Lung microvascular endothelial cell (primary cell): ENCODE results near the gene ODF4. TPM values are rescaled to one million over a fixed set of nuclear protein-coding genes. Genes with fewer than 3 reads are reported as not detected.
"Not testable (repeated sequence)": the region's sequence is repeated elsewhere in the genome, so short reads cannot be mapped to it uniquely, and the experiment has no call there.

Experiments
- DNase-seq, 2 donors: peaks; one replicate each; pipeline versions ENCODE4 v3.0.0 to v3.0.0-alpha.2; 2010; ENCODE audit warnings: low read depth in 2 of 2
- total RNA-seq: library from RNA; depleted of rRNA; stranded (reverse); fragments of >200 nt; gene quantifications from 2 replicates; pipeline ENCODE4 v1.2.1, GENCODE V29; 2014

ODF4 gene
- total RNA-seq, 1 donor from 2014 or later = not detected

DNA sequence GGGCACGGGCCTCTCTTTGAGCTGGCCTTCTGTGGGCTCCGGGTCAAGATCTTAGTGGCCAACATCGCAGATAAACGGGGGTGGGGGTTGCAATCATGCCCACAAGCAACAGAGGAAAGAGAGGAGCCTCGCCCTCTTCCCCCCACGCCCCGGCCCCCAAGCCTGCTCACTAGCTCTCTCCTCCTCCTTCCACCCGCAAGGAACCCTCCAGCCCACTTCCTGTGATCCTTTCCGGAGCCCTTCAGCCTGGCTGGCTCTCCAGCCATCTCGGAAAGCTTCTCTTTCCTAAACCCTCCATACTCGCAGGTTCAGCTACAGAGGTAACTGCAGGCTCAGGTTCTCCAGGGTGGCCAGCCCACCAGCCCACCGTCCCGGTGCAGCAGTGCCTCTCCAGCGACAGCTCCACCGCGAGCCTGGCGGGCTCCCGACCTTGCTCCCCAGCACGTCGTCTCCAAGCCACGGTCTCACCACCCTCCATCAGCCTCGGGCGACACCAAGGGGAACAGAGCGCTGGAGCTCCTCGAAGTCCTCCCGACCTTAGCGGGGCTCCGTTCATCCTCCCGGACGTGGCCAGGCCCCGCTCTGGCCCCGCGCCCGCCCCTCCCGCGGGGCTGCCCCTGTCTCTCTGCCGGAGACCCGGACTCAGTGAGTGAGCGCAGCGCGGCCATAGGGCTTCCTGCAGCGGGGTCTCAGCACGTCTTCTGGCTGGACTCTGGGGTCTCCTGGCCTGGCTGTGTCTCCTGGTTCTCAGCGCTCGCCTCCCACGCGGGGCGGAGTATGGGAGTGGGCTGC is 12.9 kb upstream of the ODF4 start:
- peak; percentile 33 to 59 for DNase-seq

DNA sequence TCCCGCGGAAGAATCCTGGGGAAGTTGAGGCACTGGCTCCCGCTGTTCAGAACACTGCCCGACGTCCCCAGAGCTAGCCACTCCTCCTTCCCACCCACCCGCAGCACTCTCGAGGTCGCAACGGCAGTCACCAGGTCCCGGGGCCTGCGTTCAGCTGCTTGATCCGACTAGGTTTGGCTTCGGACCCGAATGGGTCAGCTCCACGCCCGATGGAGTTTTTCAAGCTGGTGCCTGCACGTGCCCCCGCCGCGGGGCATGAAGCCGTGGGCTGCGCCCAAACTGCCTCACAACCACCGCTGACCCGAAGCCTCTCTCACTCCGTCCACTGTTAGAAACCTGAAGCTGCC is 12.4 kb upstream of the ODF4 start:
- DNase-seq = no peak

DNA sequence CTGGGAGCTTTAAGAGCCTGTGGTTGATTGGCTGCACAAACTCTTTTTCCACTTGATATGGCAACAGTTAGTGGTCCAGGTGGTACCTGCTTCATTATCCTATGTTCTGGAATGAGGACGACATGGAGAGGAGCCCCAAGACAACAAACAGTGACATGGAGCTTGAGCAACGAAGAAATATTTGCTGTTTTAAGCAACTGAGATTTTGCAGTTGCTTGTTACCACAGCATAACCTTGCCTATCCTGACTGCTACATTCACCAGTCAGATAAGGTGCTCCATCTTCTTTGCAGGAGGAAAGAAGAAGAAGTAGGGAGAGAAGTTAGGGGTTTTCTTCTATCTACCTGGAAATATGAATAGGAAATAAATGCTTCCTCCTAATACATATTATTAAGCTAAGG is 7.5 kb upstream of the ODF4 start:
- DNase-seq = no peak

DNA sequence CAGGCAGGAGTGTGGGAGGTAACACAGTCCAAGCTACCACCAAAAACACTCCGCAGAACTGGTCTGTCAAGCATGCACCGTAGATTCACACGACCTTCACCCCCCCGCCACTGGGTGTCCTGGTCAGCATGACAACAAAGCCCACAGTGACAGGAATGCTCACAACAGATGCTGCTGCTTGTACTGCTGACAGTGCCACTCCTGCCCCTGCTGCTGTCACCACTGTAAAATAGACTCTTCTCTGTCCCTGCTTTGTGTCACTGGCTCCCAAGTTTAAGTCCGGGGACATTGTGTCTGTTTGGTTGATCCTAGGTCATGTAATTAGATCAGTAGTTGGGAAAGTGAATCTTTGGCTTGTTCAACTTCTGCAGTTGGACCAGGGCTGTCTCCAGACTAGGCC is 7.0 kb upstream of the ODF4 start:
- DNase-seq = no peak

DNA sequence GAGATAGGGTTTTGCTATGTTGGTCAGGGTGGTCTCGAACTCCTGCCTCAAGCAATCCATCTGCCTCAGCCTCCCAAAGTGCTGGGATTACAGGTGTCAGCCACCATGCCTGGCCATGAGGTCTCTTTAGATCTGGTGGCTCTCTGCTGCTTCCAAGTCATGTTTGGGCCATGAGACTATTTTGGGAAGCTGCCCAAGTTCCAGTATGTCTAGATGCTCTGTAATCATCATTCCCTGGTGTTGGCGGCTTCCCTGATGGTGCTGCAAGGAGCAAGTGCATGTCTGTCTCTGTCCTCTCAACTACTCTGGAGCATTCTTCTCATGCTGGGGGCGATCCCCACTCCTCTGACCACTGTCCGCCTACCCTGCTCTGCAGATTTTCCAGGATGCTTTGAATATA is 6.4 kb upstream of the ODF4 start:
- no peak for DNase-seq

DNA sequence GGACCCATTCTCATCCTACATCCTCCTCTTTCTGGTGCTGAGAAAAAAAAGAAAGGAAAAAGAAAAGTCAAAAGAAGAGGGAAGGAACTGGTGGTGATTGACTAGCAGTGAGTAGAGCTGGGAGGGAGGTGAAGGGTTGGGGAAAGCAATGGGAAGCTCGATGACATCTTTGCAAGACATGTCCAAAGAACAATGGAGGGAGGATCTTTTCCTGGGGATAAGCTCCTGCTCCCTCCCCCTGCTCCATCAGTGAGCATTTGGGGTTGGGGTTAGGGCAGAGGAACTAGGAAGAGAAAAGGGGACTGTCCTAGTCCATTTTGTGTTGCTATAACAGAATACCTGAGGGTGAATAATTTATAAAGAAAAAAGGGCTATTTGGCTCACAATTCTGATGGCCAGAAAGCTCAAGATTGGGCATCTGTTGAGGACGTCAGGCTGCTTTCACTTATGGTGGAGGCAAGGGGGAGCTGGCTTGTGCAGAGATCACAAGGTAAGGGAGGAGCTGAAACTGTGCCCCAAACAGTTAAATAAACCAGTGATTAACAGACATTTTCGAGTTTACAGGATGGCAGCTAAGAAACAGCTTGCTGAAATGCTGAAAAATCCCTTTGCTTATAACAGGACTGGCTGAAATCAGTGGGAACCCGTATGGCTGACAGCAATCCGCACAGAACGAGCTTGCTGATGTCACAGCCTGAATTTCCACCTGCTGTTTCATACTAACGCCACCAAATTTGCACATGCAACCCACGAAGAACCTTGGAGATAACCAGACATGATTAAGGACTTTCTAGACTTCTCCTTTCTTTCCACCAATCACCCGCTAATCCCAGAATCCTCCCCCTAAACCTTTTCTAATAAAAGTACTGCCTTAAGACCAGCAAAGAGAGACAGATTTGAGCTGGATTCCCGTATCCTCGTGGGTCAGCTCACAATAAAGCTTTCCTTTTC is 1.6 kb upstream of the ODF4 start:
- no peak for DNase-seq

DNA sequence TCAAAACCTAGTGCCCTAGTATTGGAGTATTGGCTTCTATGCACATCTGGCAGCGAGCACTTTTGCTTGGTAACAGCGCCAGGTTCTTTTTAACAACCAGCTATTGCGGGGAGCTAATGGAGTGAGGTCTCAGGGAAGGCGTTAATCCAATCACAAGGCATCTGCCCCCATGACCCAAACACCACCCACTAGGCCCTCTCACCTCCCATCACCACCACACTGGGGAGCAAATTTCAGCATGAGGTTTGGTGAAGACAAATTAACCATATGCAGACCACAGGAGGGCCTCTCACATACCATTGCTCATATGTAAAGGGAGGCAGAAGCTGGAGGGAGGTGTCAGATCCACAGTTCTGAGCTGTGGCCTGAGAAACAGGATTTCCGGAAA is 893 bp upstream of the ODF4 start:
- DNase-seq = no peak

DNA sequence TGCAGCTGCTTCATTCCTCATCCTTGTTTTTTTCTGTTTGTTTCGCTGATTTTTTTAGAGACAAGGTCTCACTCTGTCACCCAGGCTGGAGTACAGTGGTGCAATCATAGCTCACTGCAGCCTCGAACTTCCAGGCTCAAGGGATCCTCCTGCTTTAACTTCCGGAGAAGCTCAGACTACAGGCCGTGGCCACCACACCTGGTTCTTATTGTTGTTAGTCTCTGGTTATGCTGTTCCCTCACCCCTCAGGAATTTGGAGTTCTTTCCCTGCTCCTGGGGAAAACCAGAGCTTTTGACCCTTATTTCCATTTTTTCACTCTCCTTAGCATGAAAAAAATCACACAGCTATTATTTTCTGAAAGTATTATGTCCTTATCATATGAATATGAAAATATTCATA is 1.8 kb downstream of the ODF4 start:
- DNase-seq = no peak

DNA sequence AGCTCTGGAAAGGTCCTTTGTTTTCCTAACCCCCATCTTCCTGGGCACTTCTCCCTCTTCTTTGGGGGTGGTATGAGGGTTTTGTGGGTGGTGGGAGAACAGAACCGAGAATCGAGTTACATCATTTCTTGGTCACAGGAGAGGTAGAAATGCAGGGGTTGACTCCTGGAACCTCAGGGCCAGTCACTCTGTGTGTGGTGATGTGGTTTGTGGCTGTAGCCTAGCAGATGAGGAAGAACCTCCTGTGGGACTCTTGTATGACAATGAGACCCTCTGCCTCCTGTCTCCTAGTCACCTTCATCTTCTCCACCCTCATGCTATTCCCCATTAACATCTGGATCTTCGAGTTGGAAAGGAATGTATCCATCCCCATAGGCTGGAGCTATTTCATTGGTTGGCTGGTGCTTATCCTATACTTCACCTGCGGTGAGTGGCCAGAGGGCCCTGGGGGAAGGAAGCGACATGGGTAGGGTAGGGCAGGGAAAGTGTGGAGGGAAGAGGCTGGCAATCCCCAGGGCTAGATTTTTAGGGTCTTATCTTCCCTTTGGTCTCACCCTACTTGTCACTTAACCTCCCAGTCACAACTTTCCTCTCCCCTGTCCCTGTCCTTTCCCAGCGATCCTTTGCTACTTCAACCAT is 5.5 kb downstream of the ODF4 start:
- DNase-seq = no peak

DNA sequence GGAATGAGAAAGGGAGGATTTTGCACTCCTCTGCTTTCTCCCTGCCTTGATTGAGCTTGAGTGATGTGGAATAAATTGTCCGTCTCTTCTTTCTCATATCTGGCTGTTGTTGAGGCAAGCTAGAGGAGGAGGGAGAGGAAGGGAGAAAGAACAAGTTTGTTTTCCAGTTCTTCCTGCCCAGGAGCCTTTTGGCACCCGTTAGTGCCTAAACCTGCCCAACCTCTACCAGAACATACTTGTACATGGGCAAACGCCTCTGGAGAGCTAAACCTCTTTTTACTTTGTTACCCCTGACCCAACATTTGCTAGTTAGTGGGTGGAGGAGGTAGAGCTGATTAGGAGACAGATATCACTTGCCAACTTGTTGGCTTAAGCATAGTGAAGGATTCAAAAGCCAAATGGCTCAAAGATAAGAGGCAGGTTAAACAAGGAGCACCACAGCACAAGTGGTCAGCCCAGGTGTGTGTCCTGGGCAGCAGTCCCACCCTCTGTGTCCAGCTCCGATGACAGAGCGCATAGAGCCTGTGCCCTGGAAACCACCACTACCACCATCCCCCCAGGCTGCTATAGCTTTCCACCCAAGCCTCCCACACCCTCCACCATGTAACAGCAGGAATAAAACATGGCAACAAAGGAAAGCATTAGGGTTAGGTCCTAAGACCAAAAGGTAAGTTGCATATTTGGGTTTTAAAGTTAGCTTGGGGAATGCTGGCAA is 6.5 kb downstream of the ODF4 start:
- DNase-seq = no peak

DNA sequence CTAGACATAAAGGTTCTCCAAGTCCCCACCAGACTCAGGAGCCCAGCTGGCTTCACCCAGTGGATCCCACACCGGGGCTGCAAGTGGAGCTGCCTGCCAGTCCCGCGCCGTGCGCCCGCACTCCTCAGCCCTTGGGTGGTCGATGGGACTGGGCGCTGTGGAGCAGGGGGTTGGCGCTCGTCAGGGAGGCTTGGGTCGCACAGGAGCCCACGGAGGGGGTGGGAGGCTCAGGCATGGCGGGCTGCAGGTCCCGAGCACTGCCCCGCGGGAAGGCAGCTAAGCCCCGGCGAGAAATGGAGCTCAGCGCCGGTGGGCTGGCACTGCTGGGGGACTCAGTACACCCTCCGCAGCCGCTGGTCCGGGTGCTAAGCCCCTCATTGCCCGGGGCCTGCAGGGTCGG is 7.4 kb downstream of the ODF4 start:
- DNase-seq = not testable (repeated sequence)

DNA sequence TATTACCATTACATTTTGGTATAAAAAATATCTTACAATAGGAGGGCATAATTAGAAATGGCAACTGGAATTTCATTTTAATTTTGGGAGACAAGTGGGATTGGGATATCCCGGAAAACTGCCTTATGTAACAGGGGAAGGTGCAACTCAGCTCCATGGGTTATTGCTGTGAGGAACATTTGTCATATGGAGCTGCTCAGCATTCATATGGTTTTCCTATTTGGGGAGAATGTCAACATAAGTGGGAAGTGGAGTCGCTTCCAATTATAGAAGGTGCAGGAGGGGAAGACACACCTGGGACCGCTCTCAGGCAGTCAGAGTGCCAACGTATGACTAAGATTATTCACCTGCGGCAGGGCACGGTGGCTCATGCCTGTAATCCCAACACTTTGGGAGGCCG is 10.7 kb downstream of the ODF4 start:
- no peak for DNase-seq

DNA sequence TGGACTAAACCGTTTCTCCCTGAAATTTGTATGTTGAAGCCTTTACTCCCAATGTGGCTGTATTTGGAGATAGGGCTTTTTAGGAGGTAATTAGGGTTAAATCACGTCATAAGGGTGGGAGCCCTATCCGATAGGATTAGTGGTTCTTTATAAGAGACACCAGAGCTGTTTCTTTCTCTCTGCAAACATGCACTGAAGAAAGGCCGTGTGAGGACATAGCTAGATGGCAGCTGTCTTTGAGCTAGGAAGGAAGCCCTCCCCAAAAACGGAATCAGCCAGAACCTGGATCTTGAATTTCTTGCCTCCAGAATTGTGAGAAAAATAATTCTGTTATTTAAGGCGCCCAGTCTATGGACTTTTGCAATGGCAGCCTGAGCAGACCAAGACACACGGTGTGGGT is 14.1 kb downstream of the ODF4 start:
- no peak for DNase-seq

DNA sequence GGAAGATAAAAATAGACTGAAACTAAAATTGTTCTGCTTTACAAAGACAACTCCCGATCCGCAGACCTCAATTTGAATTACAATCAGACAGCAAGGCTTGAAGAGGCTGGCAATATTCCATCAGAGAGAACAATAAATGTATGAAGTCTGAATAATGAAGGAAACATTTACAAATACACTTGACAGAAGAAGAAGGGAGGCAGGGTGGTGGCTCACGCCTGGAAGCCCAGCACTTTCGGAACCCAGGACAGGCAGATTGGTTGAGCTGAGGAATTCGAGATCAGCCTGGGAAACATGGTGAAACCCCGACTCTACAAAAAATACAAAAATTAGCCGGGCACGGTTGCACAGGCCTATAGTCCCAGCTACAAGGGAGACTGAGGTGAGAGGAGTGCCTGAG is 14.6 kb downstream of the ODF4 start:
- DNase-seq = peak in 1 of 2 donors; percentile 58

DNA sequence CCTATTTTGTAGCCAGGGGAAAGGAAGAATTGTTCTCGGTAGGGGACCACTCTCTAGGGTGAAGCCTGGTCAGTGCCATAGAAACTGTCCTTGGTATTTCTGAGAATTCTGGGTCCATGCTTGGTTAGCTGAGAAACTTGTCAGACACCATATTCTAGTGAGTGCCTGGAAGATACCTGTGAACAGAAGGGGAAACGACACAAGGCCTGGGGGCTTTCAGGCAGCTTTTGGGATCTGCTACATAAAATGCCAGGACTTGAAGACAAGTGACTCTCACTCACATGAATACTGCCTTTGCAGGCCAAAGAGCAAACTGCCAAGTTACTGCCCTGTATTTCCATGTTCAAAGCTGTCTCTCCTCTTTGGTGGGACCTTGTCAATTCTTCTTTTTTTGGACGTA is 18.3 kb downstream of the ODF4 start:
- DNase-seq = no peak

DNA sequence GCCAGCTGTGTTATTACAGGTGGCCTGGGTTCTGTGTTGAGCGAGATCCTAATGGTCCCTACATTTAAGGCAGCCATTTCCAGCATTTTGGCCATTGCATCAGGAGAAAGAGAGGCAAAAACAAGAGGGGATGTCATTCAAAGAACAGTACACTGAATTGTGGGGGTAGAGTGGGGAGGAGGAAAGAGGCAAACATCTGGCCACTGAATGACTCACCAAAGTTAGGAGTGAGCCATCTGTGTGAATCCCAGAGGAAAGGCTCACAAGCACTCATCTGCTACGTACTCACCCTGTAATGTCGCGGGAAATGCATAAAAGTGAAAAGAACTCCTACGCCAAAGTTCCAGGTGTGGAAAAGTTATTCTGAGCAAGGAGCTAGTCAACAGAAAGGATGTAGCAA is 20.1 kb downstream of the ODF4 start:
- peak; percentile 79 to 97 for DNase-seq

DNA sequence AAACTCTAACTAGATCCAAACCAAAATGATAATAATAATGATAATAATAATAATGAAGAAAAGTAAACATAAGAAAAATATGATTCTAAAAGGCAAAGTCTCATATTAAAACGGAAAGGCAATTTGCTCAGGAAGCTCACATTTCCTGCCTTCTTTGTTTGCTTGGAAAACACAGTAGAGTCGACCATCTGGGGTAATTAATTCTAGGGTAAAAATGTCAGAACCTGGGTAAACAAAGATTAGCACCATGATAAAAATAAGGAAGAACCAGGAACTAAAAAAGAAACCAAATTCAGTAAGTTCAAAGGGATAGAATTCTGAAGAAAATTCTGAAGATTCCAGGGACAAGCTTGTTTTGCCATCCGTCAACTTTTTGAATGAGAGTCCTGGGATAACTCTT is 20.6 kb downstream of the ODF4 start:
- DNase-seq = peak; percentile 69 to 89

DNA sequence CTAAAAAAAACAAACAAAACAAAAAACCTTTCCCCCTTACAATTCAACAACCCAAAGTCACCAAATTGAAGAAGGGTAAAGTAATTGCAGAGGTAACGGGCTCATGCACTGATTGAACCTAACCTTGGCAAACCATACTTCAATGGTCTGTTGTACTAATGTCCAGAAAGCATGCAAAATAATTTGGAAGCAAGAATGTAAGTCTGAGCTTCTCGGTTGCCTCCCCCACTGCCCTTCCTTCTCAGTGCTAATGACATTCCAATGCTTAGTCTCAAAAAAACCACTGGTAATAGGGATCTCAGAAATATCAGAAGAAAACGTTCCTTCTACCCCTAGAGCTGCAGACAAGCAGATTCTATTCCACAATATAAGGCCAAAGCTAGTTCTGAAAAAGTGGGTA is 21.1 kb downstream of the ODF4 start:
- DNase-seq = peak in 1 of 2 donors; percentile 68

DNA sequence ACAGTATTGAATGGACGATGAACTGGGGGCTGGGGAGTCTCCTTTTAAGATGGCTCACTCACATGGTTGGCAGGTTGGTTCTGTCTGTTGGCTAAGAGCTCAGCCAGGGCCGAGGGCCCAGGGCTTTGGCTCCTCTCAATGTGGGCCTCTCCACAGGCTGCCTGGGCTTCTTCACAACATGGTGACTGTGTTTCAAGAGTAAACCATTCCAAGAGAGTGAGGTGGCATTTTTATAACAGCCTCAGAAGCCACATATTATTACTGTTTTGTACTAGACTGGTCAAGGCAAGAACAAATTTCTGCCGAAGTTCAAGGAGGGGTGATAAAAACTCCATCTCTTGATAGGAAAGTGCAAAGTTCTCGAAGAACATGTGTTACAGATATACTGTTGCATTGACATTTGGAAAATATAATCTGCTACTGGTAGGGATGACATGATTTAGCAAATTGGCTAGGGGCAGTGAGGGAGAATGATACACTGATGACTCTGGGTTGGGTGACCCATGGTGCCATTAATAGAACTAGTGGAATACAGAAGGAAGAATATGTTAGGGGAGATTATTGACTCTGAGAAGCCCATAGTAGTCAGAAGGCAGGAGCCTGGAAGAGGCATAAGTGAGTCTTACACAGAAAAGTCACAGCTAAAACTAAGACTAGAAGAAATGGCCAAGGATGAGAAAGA is 23.2 kb downstream of the ODF4 start:
- no peak for DNase-seq

DNA sequence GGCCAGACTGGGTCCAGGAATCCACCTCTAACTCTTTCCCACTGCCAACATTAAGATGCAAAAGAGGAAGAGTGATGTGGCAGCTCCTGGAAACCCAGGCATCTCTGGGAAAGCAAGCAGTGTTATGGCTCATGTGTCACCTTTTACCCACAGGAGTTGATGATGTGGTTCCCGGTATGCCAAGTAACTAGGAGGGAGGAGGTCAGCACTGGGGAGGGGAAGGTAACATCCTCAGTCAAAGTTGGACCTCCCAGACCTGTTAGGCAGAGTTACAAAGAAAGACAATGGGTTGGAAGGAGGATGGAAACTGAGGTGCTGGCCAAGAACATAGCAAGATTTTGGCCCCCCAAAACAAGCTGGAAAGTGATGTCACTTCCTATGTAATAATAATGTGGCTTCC is 25.5 kb downstream of the ODF4 start:
- DNase-seq = peak; percentile 34 to 76

DNA sequence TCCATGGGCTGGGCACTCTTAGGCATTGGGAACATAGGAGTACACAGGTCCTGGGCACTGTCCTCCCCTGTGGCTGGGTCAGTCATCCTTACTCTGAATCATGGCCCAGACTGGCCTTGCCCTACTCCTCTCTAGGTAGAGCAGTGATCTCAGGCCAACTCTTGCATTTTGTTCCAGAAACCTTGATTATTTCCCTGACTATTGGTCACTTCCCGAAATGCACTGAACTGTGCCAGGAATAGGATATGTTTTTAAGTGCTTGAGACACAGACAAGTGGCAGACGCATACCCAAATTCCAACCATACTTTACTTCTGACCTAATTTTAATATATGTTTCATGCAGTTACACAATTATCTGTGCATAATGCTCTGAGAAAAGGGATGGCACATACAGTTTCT is 26.6 kb downstream of the ODF4 start:
- DNase-seq = peak; percentile 29 to 90
